ENCODE measurements around the gene CDPF1. TPM values are rescaled to one million over a fixed set of nuclear protein-coding genes. Genes with fewer than 3 reads are reported as not detected.

Gene CDPF1
- total and polyA plus RNA-seq, 9 donors, result 4.3 to 20.8 (median 11.5) TPM

DNA sequence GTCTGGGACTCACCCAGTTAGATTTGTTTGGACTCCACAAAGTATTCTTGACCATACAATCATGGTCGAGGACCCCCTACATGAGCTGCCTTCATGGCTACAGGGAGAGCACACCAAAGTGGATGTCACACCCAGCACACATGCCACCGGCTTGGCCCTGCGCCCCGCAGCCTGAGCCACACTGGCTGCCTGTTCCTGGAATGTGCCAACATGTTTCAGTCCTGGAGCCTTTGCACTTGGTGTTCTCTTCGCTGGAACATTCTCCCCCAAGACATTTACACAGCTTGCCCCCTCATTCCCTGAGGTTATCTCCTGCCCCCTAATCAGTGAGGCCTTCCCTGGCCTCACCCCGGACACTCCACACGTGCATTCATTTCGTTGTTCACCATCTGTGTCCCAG is 53.8 kb downstream of the CDPF1 start:
- intact Hi-C loops (cut with DNase I), result no loop called here
- H3K27ac ChIP-seq, result no peak overlapping the region
- 77 to 86% (median 81%) methylated on average over 8 of the region's 8 CpGs for WGBS, 3 donors
- no peak overlapping the region for H3K4me3 ChIP-seq
- no peaks in the 10 kb centered on the region for H3K9me3 ChIP-seq
- no peaks in the 10 kb centered on the region for H3K27me3 ChIP-seq
- no peak for TF ChIP-seq EP300 (IDR thresholded peaks at IDR 0.05)
- TF ChIP-seq, protein P1, sequence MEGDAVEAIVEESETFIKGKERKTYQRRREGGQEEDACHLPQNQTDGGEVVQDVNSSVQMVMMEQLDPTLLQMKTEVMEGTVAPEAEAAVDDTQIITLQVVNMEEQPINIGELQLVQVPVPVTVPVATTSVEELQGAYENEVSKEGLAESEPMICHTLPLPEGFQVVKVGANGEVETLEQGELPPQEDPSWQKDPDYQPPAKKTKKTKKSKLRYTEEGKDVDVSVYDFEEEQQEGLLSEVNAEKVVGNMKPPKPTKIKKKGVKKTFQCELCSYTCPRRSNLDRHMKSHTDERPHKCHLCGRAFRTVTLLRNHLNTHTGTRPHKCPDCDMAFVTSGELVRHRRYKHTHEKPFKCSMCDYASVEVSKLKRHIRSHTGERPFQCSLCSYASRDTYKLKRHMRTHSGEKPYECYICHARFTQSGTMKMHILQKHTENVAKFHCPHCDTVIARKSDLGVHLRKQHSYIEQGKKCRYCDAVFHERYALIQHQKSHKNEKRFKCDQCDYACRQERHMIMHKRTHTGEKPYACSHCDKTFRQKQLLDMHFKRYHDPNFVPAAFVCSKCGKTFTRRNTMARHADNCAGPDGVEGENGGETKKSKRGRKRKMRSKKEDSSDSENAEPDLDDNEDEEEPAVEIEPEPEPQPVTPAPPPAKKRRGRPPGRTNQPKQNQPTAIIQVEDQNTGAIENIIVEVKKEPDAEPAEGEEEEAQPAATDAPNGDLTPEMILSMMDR (IDR thresholded peaks at IDR 0.05), result no peak
- no peak for TF ChIP-seq POLR2A (IDR thresholded peaks at IDR 0.05)
- H3K36me3 ChIP-seq, result no peaks in the 10 kb centered on the region
- H3K4me1 ChIP-seq (ENCODE audit: insufficient read depth), result peaks cover 5% of the 10 kb centered on the region
- DNase-seq, result no peak

DNA sequence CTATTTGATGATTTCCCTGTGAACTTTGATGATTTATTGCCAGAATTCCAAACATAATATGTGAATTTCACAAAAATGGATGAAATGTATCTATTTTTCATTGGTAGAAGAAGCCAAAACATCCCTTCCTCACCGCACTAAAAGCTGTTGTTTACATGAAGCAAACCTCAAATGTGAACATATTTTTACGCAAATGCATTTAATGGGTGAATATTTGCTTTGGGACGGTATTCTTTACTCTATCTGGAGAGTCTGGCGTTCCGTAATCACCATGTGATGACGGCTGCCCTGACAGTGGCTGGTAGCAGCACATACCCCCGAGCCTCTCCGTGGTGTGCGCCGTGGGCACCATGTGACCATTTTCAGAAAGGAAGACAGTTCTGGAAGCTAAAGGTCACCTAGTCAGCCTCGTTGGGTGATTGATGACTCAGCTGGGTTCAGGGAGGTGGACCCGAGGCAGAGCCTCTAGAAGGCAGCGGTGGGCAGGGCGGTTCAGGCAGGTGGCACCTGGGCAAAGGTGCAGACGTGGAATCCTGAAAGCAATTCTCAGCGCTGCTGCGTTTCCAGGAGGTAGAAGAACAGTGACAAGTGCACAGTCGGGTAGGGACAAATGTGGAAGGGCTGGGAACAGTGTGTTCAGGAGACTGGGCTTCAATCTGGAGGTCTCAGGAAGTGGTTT is 54.5 kb downstream of the CDPF1 start:
- TF ChIP-seq, protein P1 (IDR thresholded peaks at IDR 0.05), result no peak
- TF ChIP-seq EP300 (IDR thresholded peaks at IDR 0.05), result no peak
- TF ChIP-seq POLR2A (IDR thresholded peaks at IDR 0.05), result no peak
- no peaks in the 10 kb centered on the region for H3K36me3 ChIP-seq
- no peak for DNase-seq
- WGBS, 3 donors, result 54 to 71% (median 61%) methylated on average over 18 of the region's 18 CpGs
- peaks cover 5% of the 10 kb centered on the region for H3K4me1 ChIP-seq (ENCODE audit: insufficient read depth)
- intact Hi-C loops (cut with DNase I), result no loop called here
- H3K4me3 ChIP-seq, result no peak overlapping the region
- H3K9me3 ChIP-seq, result no peaks in the 10 kb centered on the region
- peak overlapping the region in 1 of 2 donors; percentile 19 for H3K27ac ChIP-seq
- no peaks in the 10 kb centered on the region for H3K27me3 ChIP-seq

Other genes with a start within 250 kb of the CDPF1 start
- 10 to 100 TPM in 6 of 7 donors, 1 to 10 TPM in 1; 9.7 to 41.0 (median 34.0) TPM for gene PPARA, start 99.8 kb downstream of the CDPF1 start, total RNA-seq
- gene PPARA, start 99.8 kb downstream of the CDPF1 start, polyA plus RNA-seq, result 10 to 100 TPM; 12.8 to 16.0 TPM
- gene PKDREJ, start 13.1 kb upstream of the CDPF1 start, total RNA-seq, result under 1 TPM in 6 of 7 donors, not detected in 1; under 0.01 to 0.17 (median 0.13) TPM
- gene PKDREJ, start 13.1 kb upstream of the CDPF1 start, polyA plus RNA-seq, result under 1 TPM; 0.08 to 0.12 TPM
- 10 to 100 TPM; 32.2 to 58.3 (median 44.6) TPM for gene TTC38, start 17.7 kb upstream of the CDPF1 start, total RNA-seq
- 10 to 100 TPM; 27.3 to 42.3 TPM for gene TTC38, start 17.7 kb upstream of the CDPF1 start, polyA plus RNA-seq
- under 1 TPM in 6 of 7 donors, not detected in 1; 0.18 to 0.84 (median 0.34) TPM for gene GTSE1, start 46.6 kb upstream of the CDPF1 start, total RNA-seq
- gene GTSE1, start 46.6 kb upstream of the CDPF1 start, polyA plus RNA-seq, result under 1 TPM; 0.40 to 0.60 TPM
- gene TRMU, start 85.4 kb upstream of the CDPF1 start, total RNA-seq, result 10 to 100 TPM; 18.2 to 35.0 (median 31.7) TPM
- gene TRMU, start 85.4 kb upstream of the CDPF1 start, polyA plus RNA-seq, result 10 to 100 TPM; 15.2 to 29.1 TPM